ENCODE results near the gene IRF2.

IRF2 gene

DNA sequence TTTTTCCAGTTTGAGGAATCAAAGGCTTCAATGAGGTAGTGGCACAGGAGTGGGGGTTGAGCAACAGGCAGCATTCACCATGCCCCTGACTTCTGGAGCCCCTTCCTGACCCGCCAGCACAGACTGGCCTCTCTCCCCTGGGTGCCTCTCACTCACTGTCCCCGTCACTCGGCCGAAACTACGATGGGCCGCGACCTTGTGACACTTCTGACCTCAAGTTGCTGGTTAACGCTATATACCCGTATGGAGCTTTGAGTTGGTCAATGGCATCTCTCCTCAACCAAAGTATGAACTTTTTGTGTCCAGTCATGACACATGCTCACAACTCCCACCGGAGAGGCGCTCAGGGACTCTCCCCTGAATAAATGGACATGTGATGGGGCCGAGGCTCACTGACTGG is 72.1 kb downstream of the IRF2 start:
- no peak overlapping the region for H3K4me2 ChIP-seq (ENCODE audit: insufficient read depth, low read length)
- no peaks in the 10 kb centered on the region for H4K20me1 ChIP-seq (ENCODE audit: insufficient read depth, low read length)
- H3K27ac ChIP-seq (ENCODE audit: low read length): no peak overlapping the region
- no peak overlapping the region for H2AFZ ChIP-seq (ENCODE audit: low read depth, low read length)
- DNase-seq (no peak), ATAC-seq (ENCODE audit: insufficient read depth, low read depth) (no peak)
- no peaks in the 10 kb centered on the region for H3K9me3 ChIP-seq (ENCODE audit: insufficient read depth, low read length, severe bottlenecking)
- H3K4me3 ChIP-seq (ENCODE audit: low read depth in 1 of 2, low read length in 2 of 2): no peak overlapping the region
- H3K4me1 ChIP-seq (ENCODE audit: insufficient read depth, low read length): no peaks in the 10 kb centered on the region
- no peaks in the 10 kb centered on the region for H3K27me3 ChIP-seq (ENCODE audit: insufficient read depth, low read length, poor library complexity)
- H3K9ac ChIP-seq (ENCODE audit: low read depth, low read length): no peak overlapping the region
- no peak for TF ChIP-seq EZH2 (IDR thresholded peaks at IDR 0.05; ENCODE audit: borderline replicate concordance, low read depth, low read length, severe bottlenecking)
- peaks cover 72% of the 10 kb centered on the region for H3K36me3 ChIP-seq (ENCODE audit: insufficient read depth, low read length)
- no peaks in the 10 kb centered on the region for H3K79me2 ChIP-seq (ENCODE audit: insufficient read depth, low read length)

DNA sequence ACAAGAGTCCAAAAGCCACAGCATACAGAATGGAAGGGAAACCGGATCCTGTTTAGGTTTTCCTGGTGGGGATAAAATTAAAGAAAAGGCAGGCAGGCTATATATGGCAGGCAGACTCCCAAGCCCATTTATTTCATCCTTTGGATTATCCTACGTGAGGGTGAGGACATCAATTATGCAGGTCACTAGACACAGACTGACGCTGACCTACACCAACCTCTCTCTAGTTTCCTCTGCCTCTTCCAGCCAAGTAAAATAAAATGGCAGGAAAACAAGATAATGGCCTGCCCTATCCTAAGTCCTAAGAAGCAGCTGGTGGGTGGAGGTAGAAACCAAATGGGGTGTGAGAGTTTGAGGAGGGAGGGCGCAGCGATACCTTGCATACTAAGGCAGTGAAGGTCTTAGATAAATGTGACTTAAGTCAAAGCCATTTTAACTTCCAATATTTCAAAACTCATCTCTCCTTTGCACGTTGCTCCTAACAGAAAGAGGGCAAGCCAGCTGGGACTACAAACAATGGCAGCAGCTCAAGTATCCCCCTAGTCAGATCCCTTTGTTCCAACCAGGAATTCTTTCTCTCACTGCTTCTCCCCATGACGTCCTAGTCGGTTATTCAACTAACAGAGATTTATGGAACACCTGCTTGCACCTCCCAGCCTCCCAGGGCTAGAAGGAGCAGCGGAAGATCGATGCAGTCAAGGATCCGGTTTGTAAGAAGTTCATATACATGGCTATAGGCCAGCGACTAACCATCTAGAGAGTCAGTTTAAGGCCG is 72.8 kb downstream of the IRF2 start:
- Histone ChIP-seq H2AFZ (ENCODE audit: low read depth, low read length) (no peak overlapping the region), H3K36me3 (ENCODE audit: insufficient read depth, low read length) (peaks cover 72% of the 10 kb centered on the region), H3K79me2 (ENCODE audit: insufficient read depth, low read length) (no peaks in the 10 kb centered on the region), H3K9me3 (ENCODE audit: insufficient read depth, low read length, severe bottlenecking) (no peaks in the 10 kb centered on the region), H3K4me2 (ENCODE audit: insufficient read depth, low read length) (no peak overlapping the region), H3K9ac (ENCODE audit: low read depth, low read length) (no peak overlapping the region), H3K27ac (ENCODE audit: low read length) (no peak overlapping the region), H3K4me3 (ENCODE audit: low read depth in 1 of 2, low read length in 2 of 2) (no peak overlapping the region), H3K4me1 (ENCODE audit: insufficient read depth, low read length) (no peaks in the 10 kb centered on the region), H4K20me1 (ENCODE audit: insufficient read depth, low read length) (no peaks in the 10 kb centered on the region), H3K27me3 (ENCODE audit: insufficient read depth, low read length, poor library complexity) (no peaks in the 10 kb centered on the region)
- ATAC-seq (ENCODE audit: insufficient read depth, low read depth): no peak
- no peak for DNase-seq
- TF ChIP-seq EZH2 (IDR thresholded peaks at IDR 0.05; ENCODE audit: borderline replicate concordance, low read depth, low read length, severe bottlenecking): no peak
- TF ChIP-seq, protein P1, sequence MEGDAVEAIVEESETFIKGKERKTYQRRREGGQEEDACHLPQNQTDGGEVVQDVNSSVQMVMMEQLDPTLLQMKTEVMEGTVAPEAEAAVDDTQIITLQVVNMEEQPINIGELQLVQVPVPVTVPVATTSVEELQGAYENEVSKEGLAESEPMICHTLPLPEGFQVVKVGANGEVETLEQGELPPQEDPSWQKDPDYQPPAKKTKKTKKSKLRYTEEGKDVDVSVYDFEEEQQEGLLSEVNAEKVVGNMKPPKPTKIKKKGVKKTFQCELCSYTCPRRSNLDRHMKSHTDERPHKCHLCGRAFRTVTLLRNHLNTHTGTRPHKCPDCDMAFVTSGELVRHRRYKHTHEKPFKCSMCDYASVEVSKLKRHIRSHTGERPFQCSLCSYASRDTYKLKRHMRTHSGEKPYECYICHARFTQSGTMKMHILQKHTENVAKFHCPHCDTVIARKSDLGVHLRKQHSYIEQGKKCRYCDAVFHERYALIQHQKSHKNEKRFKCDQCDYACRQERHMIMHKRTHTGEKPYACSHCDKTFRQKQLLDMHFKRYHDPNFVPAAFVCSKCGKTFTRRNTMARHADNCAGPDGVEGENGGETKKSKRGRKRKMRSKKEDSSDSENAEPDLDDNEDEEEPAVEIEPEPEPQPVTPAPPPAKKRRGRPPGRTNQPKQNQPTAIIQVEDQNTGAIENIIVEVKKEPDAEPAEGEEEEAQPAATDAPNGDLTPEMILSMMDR (IDR thresholded peaks at IDR 0.05; ENCODE audit: borderline replicate concordance, extremely low read depth, low read length, poor library complexity, severe bottlenecking): no peak

DNA sequence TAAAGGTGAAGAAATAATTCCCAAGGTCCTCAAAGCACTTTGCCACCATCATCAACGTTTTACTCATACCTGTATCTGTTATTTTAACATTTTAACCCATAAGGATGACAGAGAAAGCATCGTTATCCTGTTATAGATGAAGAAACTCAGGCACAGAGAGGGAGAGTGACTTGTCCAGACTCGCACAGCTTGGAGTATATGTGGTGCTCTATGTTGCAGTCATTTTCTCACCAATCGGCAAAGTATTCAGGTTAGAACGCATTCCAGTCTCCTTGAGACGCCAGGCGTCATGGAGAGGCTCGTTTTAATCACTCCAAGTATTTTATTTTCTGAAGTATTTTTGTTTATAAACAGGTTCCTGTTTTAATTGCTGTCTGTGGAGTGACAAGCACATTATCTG is 73.5 kb downstream of the IRF2 start:
- Histone ChIP-seq H4K20me1 (ENCODE audit: insufficient read depth, low read length) (no peaks in the 10 kb centered on the region), H3K9ac (ENCODE audit: low read depth, low read length) (no peak overlapping the region), H3K4me2 (ENCODE audit: insufficient read depth, low read length) (no peak overlapping the region), H3K27me3 (ENCODE audit: insufficient read depth, low read length, poor library complexity) (no peaks in the 10 kb centered on the region), H3K9me3 (ENCODE audit: insufficient read depth, low read length, severe bottlenecking) (no peaks in the 10 kb centered on the region), H3K79me2 (ENCODE audit: insufficient read depth, low read length) (no peaks in the 10 kb centered on the region), H3K27ac (ENCODE audit: low read length) (no peak overlapping the region), H3K36me3 (ENCODE audit: insufficient read depth, low read length) (peaks cover 71% of the 10 kb centered on the region), H3K4me1 (ENCODE audit: insufficient read depth, low read length) (no peaks in the 10 kb centered on the region), H2AFZ (ENCODE audit: low read depth, low read length) (no peak overlapping the region), H3K4me3 (ENCODE audit: low read depth in 1 of 2, low read length in 2 of 2) (no peak overlapping the region)
- DNase-seq (no peak), ATAC-seq (ENCODE audit: insufficient read depth, low read depth) (no peak)
- no peak for TF ChIP-seq EZH2 (IDR thresholded peaks at IDR 0.05; ENCODE audit: borderline replicate concordance, low read depth, low read length, severe bottlenecking)
- TF ChIP-seq, protein P1 (IDR thresholded peaks at IDR 0.05; ENCODE audit: borderline replicate concordance, extremely low read depth, low read length, poor library complexity, severe bottlenecking): no peak

DNA sequence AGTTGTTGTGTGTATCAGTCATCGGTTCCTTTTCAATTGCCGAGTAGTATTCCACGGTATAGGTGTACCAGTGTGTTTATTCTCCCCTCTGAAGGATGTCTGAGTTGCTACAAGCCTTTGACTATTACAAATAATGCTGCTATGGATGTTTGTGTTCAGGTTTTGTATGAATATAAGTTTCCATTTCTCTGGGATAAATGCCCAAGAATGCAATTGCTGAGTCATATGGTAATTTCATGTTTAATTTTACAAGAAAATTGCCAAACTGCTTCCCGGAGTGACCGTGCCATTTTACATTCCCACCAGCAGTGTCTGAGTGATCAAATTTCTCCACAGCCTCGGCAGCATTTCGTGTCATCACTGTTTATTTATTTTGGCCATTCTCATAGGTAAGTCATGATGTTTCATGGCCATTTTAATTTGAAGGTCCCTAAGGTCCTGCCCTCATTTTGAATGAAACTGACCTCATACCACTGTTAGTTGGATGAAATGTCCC is 73.9 kb downstream of the IRF2 start:
- H3K9me3 ChIP-seq (ENCODE audit: insufficient read depth, low read length, severe bottlenecking): no peaks in the 10 kb centered on the region
- ATAC-seq (ENCODE audit: insufficient read depth, low read depth) (no peak), DNase-seq (no peak)
- TF ChIP-seq, protein P1 (IDR thresholded peaks at IDR 0.05; ENCODE audit: borderline replicate concordance, extremely low read depth, low read length, poor library complexity, severe bottlenecking): no peak
- TF ChIP-seq EZH2 (IDR thresholded peaks at IDR 0.05; ENCODE audit: borderline replicate concordance, low read depth, low read length, severe bottlenecking): no peak
- H3K9ac ChIP-seq (ENCODE audit: low read depth, low read length): no peak overlapping the region
- H3K4me3 ChIP-seq (ENCODE audit: low read depth in 1 of 2, low read length in 2 of 2): no peak overlapping the region
- H3K27ac ChIP-seq (ENCODE audit: low read length): no peak overlapping the region
- no peaks in the 10 kb centered on the region for H3K27me3 ChIP-seq (ENCODE audit: insufficient read depth, low read length, poor library complexity)
- no peaks in the 10 kb centered on the region for H3K79me2 ChIP-seq (ENCODE audit: insufficient read depth, low read length)
- H4K20me1 ChIP-seq (ENCODE audit: insufficient read depth, low read length): no peaks in the 10 kb centered on the region
- peaks cover 66% of the 10 kb centered on the region for H3K36me3 ChIP-seq (ENCODE audit: insufficient read depth, low read length)
- no peak overlapping the region for H2AFZ ChIP-seq (ENCODE audit: low read depth, low read length)
- H3K4me1 ChIP-seq (ENCODE audit: insufficient read depth, low read length): no peaks in the 10 kb centered on the region
- H3K4me2 ChIP-seq (ENCODE audit: insufficient read depth, low read length): no peak overlapping the region

Measured in DND-41 (cell line).